HEK293 (cell line): ENCODE measurements around the gene SRBD1.

Experiments
- CTCF ChIA-PET: fragments of 350-600 bp; formaldehyde crosslinking; extraction: SDS; loops from one replicate; lab custom pipeline; 2021; ENCODE audit warnings: antibody characterized with exemption; lab: Yijun Ruan, JAX
- POLR2A ChIA-PET: fragments of 300-600 bp; formaldehyde crosslinking; extraction: SDS; loops from one replicate; lab custom pipeline; 2020; ENCODE audit warnings: antibody characterized with exemption, inconsistent platforms; lab: Yijun Ruan, JAX
- H3K27ac ChIP-seq: fragments of 200-500 bp; sonication (Bioruptor generic); 2 replicates; pipeline ENCODE4 v1.5.1; 2014; ENCODE audit warnings: low read depth, low read length, control low read depth, inconsistent platforms; ENCODE audit errors: extremely low read depth
- H3K36me3 ChIP-seq, 2 experiments: fragments of 200-500 bp in 1 of 2; sonication (Bioruptor generic) in 1 of 2; 1 replicate in 1 of 2; 2 replicates in 1 of 2; pipeline ENCODE4 v1.5.1; 2014 to 2017; ENCODE audit warnings: inconsistent platforms in 2 of 2, low read length in 2 of 2; ENCODE audit not compliant: control insufficient read depth in 2 of 2, insufficient read depth in 1 of 2
- H3K4me1 ChIP-seq: fragments of 200-500 bp; sonication (Bioruptor generic); 2 replicates; pipeline ENCODE4 v1.5.1; 2014; ENCODE audit warnings: mild to moderate bottlenecking, low read length, inconsistent platforms; ENCODE audit not compliant: control insufficient read depth, insufficient read depth
- H3K4me3 ChIP-seq: 2 replicates; pipeline ENCODE4 v1.5.1; 2011; ENCODE audit warnings: low read depth, mild to moderate bottlenecking, control low read depth, low read length, moderate library complexity
- H3K9me3 ChIP-seq: fragments of 200-500 bp; sonication (Bioruptor generic); 2 replicates; pipeline ENCODE4 v1.5.1; 2014; ENCODE audit warnings: low read depth, low read length, inconsistent platforms; ENCODE audit not compliant: control insufficient read depth, insufficient read depth
- AEBP2 ChIP-seq: fragments of 450-650 bp; formaldehyde crosslinking; IDR thresholded peaks from 2 replicates; pipeline ENCODE4 v1.5.1; 2016; ENCODE audit warnings: missing biosample characterization, missing genetic modification characterization, borderline replicate concordance
- ATF2 ChIP-seq: fragments of 450-650 bp; formaldehyde crosslinking; IDR thresholded peaks from 2 replicates; pipeline ENCODE4 v1.5.1; 2016; ENCODE audit warnings: missing biosample characterization, missing genetic modification characterization, low read depth
- FEZF1 ChIP-seq: fragments of 450-650 bp; formaldehyde crosslinking; IDR thresholded peaks from 2 replicates; pipeline ENCODE4 v1.5.1; 2016; ENCODE audit warnings: missing biosample characterization, missing genetic modification characterization
- MZF1 ChIP-seq: fragments of 450-650 bp; formaldehyde crosslinking; IDR thresholded peaks from 2 replicates; pipeline ENCODE4 v1.5.1; 2017; ENCODE audit warnings: missing biosample characterization, missing genetic modification characterization, borderline replicate concordance
- PRDM4 ChIP-seq: fragments of 450-650 bp; formaldehyde crosslinking; IDR thresholded peaks from 2 replicates; pipeline ENCODE4 v1.5.1; 2017; ENCODE audit warnings: missing biosample characterization, missing genetic modification characterization
- WT1 ChIP-seq: fragments of 450-650 bp; formaldehyde crosslinking; IDR thresholded peaks from 2 replicates; pipeline ENCODE4 v1.5.1; 2016; ENCODE audit warnings: missing biosample characterization, missing genetic modification characterization
- ZBTB11 ChIP-seq: fragments of 450-650 bp; formaldehyde crosslinking; conservative IDR thresholded peaks from 2 replicates; pipeline ENCODE4 v1.5.1; 2016; ENCODE audit warnings: low read depth, missing biosample characterization, missing genetic modification characterization
- ZBTB26 ChIP-seq: fragments of 450-650 bp; formaldehyde crosslinking; optimal IDR thresholded peaks from 2 replicates; pipeline ENCODE3; 2016; ENCODE audit warnings: missing biosample characterization, mild to moderate bottlenecking, missing genetic modification characterization
- ZNF155 ChIP-seq: fragments of 450-650 bp; formaldehyde crosslinking; IDR thresholded peaks from 2 replicates; pipeline ENCODE4 v1.5.1; 2016; ENCODE audit warnings: missing biosample characterization, missing genetic modification characterization
- ZNF169 ChIP-seq: fragments of 450-650 bp; formaldehyde crosslinking; IDR thresholded peaks from 2 replicates; pipeline ENCODE4 v1.5.1; 2016; ENCODE audit warnings: missing biosample characterization, missing genetic modification characterization
- ZNF211 ChIP-seq: fragments of 450-650 bp; formaldehyde crosslinking; IDR thresholded peaks from 2 replicates; pipeline ENCODE4 v1.5.1; 2016; ENCODE audit warnings: low read depth, missing biosample characterization, missing genetic modification characterization
- ZNF23 ChIP-seq: fragments of 450-650 bp; formaldehyde crosslinking; IDR thresholded peaks from 2 replicates; pipeline ENCODE4 v1.5.1; 2016; ENCODE audit warnings: missing biosample characterization, missing genetic modification characterization, borderline replicate concordance
- ZNF548 ChIP-seq: fragments of 450-650 bp; formaldehyde crosslinking; IDR thresholded peaks from 2 replicates; pipeline ENCODE4 v1.5.1; 2016; ENCODE audit warnings: missing biosample characterization, missing genetic modification characterization
- ZNF610 ChIP-seq: fragments of 450-650 bp; formaldehyde crosslinking; IDR thresholded peaks from 2 replicates; pipeline ENCODE4 v1.5.1; 2016; ENCODE audit warnings: missing biosample characterization, missing genetic modification characterization, borderline replicate concordance
- ZNF785 ChIP-seq: fragments of 450-650 bp; formaldehyde crosslinking; IDR thresholded peaks from 2 replicates; pipeline ENCODE4 v1.5.1; 2016; ENCODE audit warnings: missing biosample characterization, missing genetic modification characterization
- ZXDB ChIP-seq: fragments of 450-650 bp; formaldehyde crosslinking; IDR thresholded peaks from 2 replicates; pipeline ENCODE4 v1.5.1; 2016; ENCODE audit warnings: missing biosample characterization, missing genetic modification characterization

Gene SRBD1

GRCh38 chr2:45442026-45442425 is 169.0 kb downstream of the SRBD1 start (continued):
- no peak for TF ChIP-seq ZNF23 (tag by site-specific recombination)
- TF ChIP-seq, all 188 proteins: peak for 0

GRCh38 chr2:45441571-45441970 is 169.5 kb downstream of the SRBD1 start:
- CTCF ChIA-PET, result no interaction called here
- H3K4me1 ChIP-seq, result no peaks in the 10 kb centered on the region
- H3K36me3 ChIP-seq, result no peaks in the 10 kb centered on the region
- H3K4me3 ChIP-seq, result no peak overlapping the region
- no peak for TF ChIP-seq MZF1
- TF ChIP-seq ZBTB11 (tag by site-specific recombination), result no peak
- H3K27ac ChIP-seq, result no peak overlapping the region
- POLR2A ChIA-PET, result no interaction called here
- H3K9me3 ChIP-seq, result no peaks in the 10 kb centered on the region

- Histone ChIP-seq H3K9me3 (no peaks in the 10 kb centered on the region), H3K27ac (no peak overlapping the region), H3K36me3 (no peaks in the 10 kb centered on the region), H3K4me3 (no peak overlapping the region), H3K4me1 (no peaks in the 10 kb centered on the region)
- TF ChIP-seq ZXDB (tag by site-specific recombination) (no peak), ZNF548 (tag by site-specific recombination) (no peak)
- CTCF ChIA-PET, result interaction anchor here (0.6 kb wide), 2 partner anchors 148 to 171 kb away, joined by 3 to 4 read pairs; partner anchors contain the start of gene SRBD1
- POLR2A ChIA-PET, result no interaction called here
Observed at GRCh38 chr2:45439788-45440773, 171.0 kb downstream of the SRBD1 start.

- no peaks in the 10 kb centered on the region for H3K9me3 ChIP-seq
- H3K4me1 ChIP-seq, result no peaks in the 10 kb centered on the region
- no peak overlapping the region for H3K27ac ChIP-seq
- CTCF ChIA-PET, result interaction anchor here (0.6 to 1.6 kb wide), 3 partner anchors 19 to 149 kb away, joined by 3 to 4 read pairs (median 3); no protein-coding TSS in a partner anchor
- H3K36me3 ChIP-seq, result no peaks in the 10 kb centered on the region
- no peak overlapping the region for H3K4me3 ChIP-seq
- POLR2A ChIA-PET, result no interaction called here
- TF ChIP-seq ZBTB26 (tag by site-specific recombination) (no peak), ZNF610 (tag by site-specific recombination) (no peak), FEZF1 (tag by site-specific recombination) (no peak), ZNF211 (tag by site-specific recombination) (no peak), WT1 (no peak), ZNF785 (tag by site-specific recombination) (no peak), ZNF155 (tag by site-specific recombination) (no peak), PRDM4 (tag by site-specific recombination) (no peak), ZNF169 (no peak), AEBP2 (tag by site-specific recombination) (no peak), ATF2 (tag by site-specific recombination) (no peak)
Observed at GRCh38 chr2:45438872-45439665, 172.0 kb downstream of the SRBD1 start.
